T1000 (cell line): ENCODE measurements around the gene SENP7.
"Not testable (repeated sequence)": the region's sequence is repeated elsewhere in the genome, so short reads cannot be mapped to it uniquely, and the experiment has no call there.

Experiments used
- DNase-seq: peaks from one replicate; lab custom pipeline; 2025; ENCODE audit warnings: mixed read lengths; lab: John Stamatoyannopoulos, UW

SENP7 gene

GRCh38 chr3:101325393-101326134 lies 187.4 kb downstream of the SENP7 start:
- DNase-seq: no peak

GRCh38 chr3:101320475-101320874 lies 192.5 kb downstream of the SENP7 start, which contains the start of gene IMPG2:
Gene IMPG2 (minus strand): TSS chr3:101320575. CDS start chr3:101320372, 203 bp downstream.
- no peak for DNase-seq

GRCh38 chr3:101319531-101319930 lies 193.5 kb downstream of the SENP7 start:
- DNase-seq: no peak

- DNase-seq: no peak
Measured at GRCh38 chr3:101312545-101312944, 200.5 kb downstream of the SENP7 start.

- DNase-seq: no peak
Measured at GRCh38 chr3:101311676-101312075, 201.3 kb downstream of the SENP7 start.

GRCh38 chr3:101310978-101311375 lies 202.0 kb downstream of the SENP7 start:
- DNase-seq: no peak

GRCh38 chr3:101308147-101308772 lies 204.8 kb downstream of the SENP7 start:
- not testable (repeated sequence) for DNase-seq

- no peak for DNase-seq
Measured at GRCh38 chr3:101303836-101304235, 209.2 kb downstream of the SENP7 start.

GRCh38 chr3:101303089-101303731 lies 209.8 kb downstream of the SENP7 start:
- no peak for DNase-seq

- DNase-seq: no peak
Measured at GRCh38 chr3:101300073-101300472, 212.9 kb downstream of the SENP7 start.

GRCh38 chr3:101292027-101292426 lies 221.0 kb downstream of the SENP7 start:
- no peak for DNase-seq

GRCh38 chr3:101288294-101288693 lies 224.7 kb downstream of the SENP7 start:
- no peak for DNase-seq

- no peak for DNase-seq
Measured at GRCh38 chr3:101284757-101285156, 228.3 kb downstream of the SENP7 start.

- no peak for DNase-seq
Measured at GRCh38 chr3:101281521-101282030, 231.4 kb downstream of the SENP7 start.

GRCh38 chr3:101279765-101280385 lies 233.1 kb downstream of the SENP7 start:
- DNase-seq: no peak

- DNase-seq: no peak
Measured at GRCh38 chr3:101279162-101279561, 233.8 kb downstream of the SENP7 start.

GRCh38 chr3:101278727-101279126 lies 234.3 kb downstream of the SENP7 start:
- no peak for DNase-seq
